GM06990 (cell line): ENCODE data around the gene DPP10.

Experiments
- DNase-seq: peaks from one replicate; pipeline ENCODE4 v3.0.0-alpha.2; 2011; ENCODE audit not compliant: insufficient read length; ENCODE audit errors: extremely low read depth
- H3K27me3 ChIP-seq: replicated peaks from 2 replicates; pipeline ENCODE4 v1.6.0; 2011; ENCODE audit warnings: low read length; ENCODE audit not compliant: control insufficient read depth, insufficient read depth
- H3K36me3 ChIP-seq: 2 replicates; pipeline ENCODE4 v1.5.1; 2011; ENCODE audit warnings: low read length; ENCODE audit not compliant: control insufficient read depth, insufficient read depth
- H3K4me3 ChIP-seq: replicated peaks from 2 replicates; pipeline ENCODE4 v1.5.1; 2011; ENCODE audit warnings: low read depth, mild to moderate bottlenecking, control low read depth, low read length
- CTCF ChIP-seq: IDR thresholded peaks from 2 replicates; pipeline ENCODE4 v1.5.1; 2011; ENCODE audit warnings: low read length, control low read depth, mild to moderate bottlenecking, inconsistent platforms; ENCODE audit not compliant: insufficient read depth, poor library complexity, severe bottlenecking

Gene DPP10

GRCh38 chr2:114752425-114752824, 310.0 kb downstream of the DPP10 start:
- Histone ChIP-seq H3K4me3 (no peak overlapping the region), H3K36me3 (no peaks in the 10 kb centered on the region), H3K27me3 (no peaks in the 10 kb centered on the region)
- DNase-seq = no peak
- TF ChIP-seq CTCF = no peak

GRCh38 chr2:114753145-114753544, 310.7 kb downstream of the DPP10 start:
- H3K27me3 ChIP-seq = no peaks in the 10 kb centered on the region
- H3K4me3 ChIP-seq = no peak overlapping the region
- DNase-seq = no peak
- TF ChIP-seq CTCF = no peak
- no peaks in the 10 kb centered on the region for H3K36me3 ChIP-seq

- no peak for DNase-seq
- TF ChIP-seq CTCF = no peak
Measured at GRCh38 chr2:114754907-114755563, 312.6 kb downstream of the DPP10 start.

GRCh38 chr2:114762376-114762775, 319.9 kb downstream of the DPP10 start:
- Histone ChIP-seq H3K4me3 (no peak overlapping the region), H3K36me3 (no peaks in the 10 kb centered on the region), H3K27me3 (no peaks in the 10 kb centered on the region)
- DNase-seq = no peak
- TF ChIP-seq CTCF = no peak

More at GRCh38 chr2:114754907-114755563, 312.6 kb downstream of the DPP10 start:
- H3K27me3 ChIP-seq = no peaks in the 10 kb centered on the region
- no peak overlapping the region for H3K4me3 ChIP-seq
- H3K36me3 ChIP-seq = no peaks in the 10 kb centered on the region

- Histone ChIP-seq H3K4me3 (no peak overlapping the region), H3K27me3 (no peaks in the 10 kb centered on the region), H3K36me3 (no peaks in the 10 kb centered on the region)
- no peak for TF ChIP-seq CTCF
- DNase-seq = no peak
Measured at GRCh38 chr2:114762986-114763385, 320.5 kb downstream of the DPP10 start.

GRCh38 chr2:114769110-114769509, 326.7 kb downstream of the DPP10 start:
- no peak for TF ChIP-seq CTCF
- DNase-seq = no peak
- no peak overlapping the region for H3K4me3 ChIP-seq
- H3K36me3 ChIP-seq = no peaks in the 10 kb centered on the region
- no peaks in the 10 kb centered on the region for H3K27me3 ChIP-seq
